ENCODE measurements around the gene COQ4.
"Not testable (repeated sequence)": the region's sequence is repeated elsewhere in the genome, so short reads cannot be mapped to it uniquely, and the experiment has no call there.

Gene COQ4

GRCh38 chr9:128322404-128323211 is at the start of gene COQ4, which contains the start of gene TRUB2:
Gene COQ4 (plus strand): TSS chr9:128322839. CDS start chr9:128322859, 20 bp downstream.
Gene TRUB2 (minus strand): TSS chr9:128322447. CDS start chr9:128322408, 39 bp downstream.
- DNase-seq (ENCODE audit: low read depth, low spot score): peak; percentile 87

GRCh38 chr9:128274245-128274644 is 48.4 kb upstream of the COQ4 start:
- DNase-seq (ENCODE audit: low read depth, low spot score): no peak

GRCh38 chr9:128275198-128276007 is 47.2 kb upstream of the COQ4 start, which contains the start of gene GOLGA2:
Gene GOLGA2 (minus strand): TSS chr9:128276007. CDS start chr9:128275976, 31 bp downstream.
- no peak for DNase-seq (ENCODE audit: low read depth, low spot score)

GRCh38 chr9:128276008-128276573 is 46.5 kb upstream of the COQ4 start, which contains the start of gene SWI5:
Gene SWI5 (plus strand): TSS chr9:128276276.
- peak; percentile 99 for DNase-seq (ENCODE audit: low read depth, low spot score)

GRCh38 chr9:128276574-128277270 is 45.9 kb upstream of the COQ4 start:
- no peak for DNase-seq (ENCODE audit: low read depth, low spot score)

GRCh38 chr9:128279088-128280073 is 43.3 kb upstream of the COQ4 start:
- not testable (repeated sequence) for DNase-seq (ENCODE audit: low read depth, low spot score)

GRCh38 chr9:128280084-128280622 is 42.5 kb upstream of the COQ4 start:
- DNase-seq (ENCODE audit: low read depth, low spot score): no peak

- DNase-seq (ENCODE audit: low read depth, low spot score): no peak
Measured at GRCh38 chr9:128282500-128282899, 40.1 kb upstream of the COQ4 start.

- DNase-seq (ENCODE audit: low read depth, low spot score): no peak
Measured at GRCh38 chr9:128285033-128285784, 37.4 kb upstream of the COQ4 start.

- DNase-seq (ENCODE audit: low read depth, low spot score): no peak
Measured at GRCh38 chr9:128286440-128286839, 36.2 kb upstream of the COQ4 start.

- DNase-seq (ENCODE audit: low read depth, low spot score): no peak
Measured at GRCh38 chr9:128288273-128289004, 34.2 kb upstream of the COQ4 start.

- no peak for DNase-seq (ENCODE audit: low read depth, low spot score)
Measured at GRCh38 chr9:128292009-128292408, 30.6 kb upstream of the COQ4 start.

GRCh38 chr9:128293091-128293490 is 29.5 kb upstream of the COQ4 start:
- no peak for DNase-seq (ENCODE audit: low read depth, low spot score)

- no peak for DNase-seq (ENCODE audit: low read depth, low spot score)
Measured at GRCh38 chr9:128294142-128294541, 28.5 kb upstream of the COQ4 start.

- no peak for DNase-seq (ENCODE audit: low read depth, low spot score)
Measured at GRCh38 chr9:128296340-128297220, 26.1 kb upstream of the COQ4 start.

- no peak for DNase-seq (ENCODE audit: low read depth, low spot score)
Measured at GRCh38 chr9:128297221-128297773, 25.3 kb upstream of the COQ4 start.
